HCT116 (cell line): ENCODE data around the gene AK2.

Source experiments
- CTCF ChIP-seq, 3 experiments: fragments of 200-600 bp in 1 of 3; sonication (generic) in 1 of 3; IDR thresholded peaks in 2 of 3; conservative IDR thresholded peaks in 1 of 3; 2 replicates each; pipeline ENCODE4 v1.5.1; 2012 to 2017; ENCODE audit warnings: low read depth in 2 of 3, low read length in 2 of 3, antibody characterized with exemption in 1 of 3, borderline replicate concordance in 1 of 3, control low read depth in 1 of 3, mild to moderate bottlenecking in 1 of 3, mixed read lengths in 1 of 3, mixed run types in 1 of 3, moderate library complexity in 1 of 3; ENCODE audit not compliant: insufficient read depth in 1 of 3
- EGR1 ChIP-seq: IDR thresholded peaks from 2 replicates; pipeline ENCODE4 v1.6.1; 2012; ENCODE audit warnings: low read depth
- EZH2 ChIP-seq: fragments of 200-600 bp; sonication (generic); IDR thresholded peaks from 2 replicates; pipeline ENCODE4 v1.6.1; 2017; ENCODE audit warnings: antibody characterized with exemption, mixed run types
- MAX ChIP-seq: IDR thresholded peaks from 2 replicates; pipeline ENCODE4 v1.6.1; 2012
- POLR2A ChIP-seq: IDR thresholded peaks from 2 replicates; pipeline ENCODE4 v1.7.0; 2011; ENCODE audit warnings: borderline replicate concordance; ENCODE audit not compliant: insufficient read depth, insufficient read length; ENCODE audit errors: extremely low read depth
- POLR2AphosphoS5 ChIP-seq: IDR thresholded peaks from 2 replicates; pipeline ENCODE4 v1.6.1; 2011; ENCODE audit warnings: mild to moderate bottlenecking, low read depth, low read length, moderate library complexity
- RAD21 ChIP-seq: IDR thresholded peaks from 2 replicates; pipeline ENCODE4 v1.6.1; 2012; ENCODE audit warnings: low read depth, mild to moderate bottlenecking
- SP1 ChIP-seq: IDR thresholded peaks from 2 replicates; pipeline ENCODE4 v1.6.1; 2012; ENCODE audit warnings: low read depth
- ZNF274 ChIP-seq: fragments of 200-500 bp; sonication (Bioruptor generic); IDR thresholded peaks from 2 replicates; pipeline ENCODE4 v1.6.1; 2014; ENCODE audit warnings: mild to moderate bottlenecking, low read depth, low read length, inconsistent platforms

- no peak for TF ChIP-seq RAD21
- TF ChIP-seq CTCF (IDR thresholded peaks at IDR 0.05 in 2 of 3, conservative IDR thresholded peaks at IDR 0.05 in 1 of 3; ENCODE audit: borderline replicate concordance in 1 of 3, insufficient read depth in 1 of 3, low read depth in 2 of 3, low read length in 2 of 3), result no peak
- no peak for TF ChIP-seq EZH2
- no peak for TF ChIP-seq POLR2AphosphoS5
- TF ChIP-seq SP1, result no peak
- no peak for TF ChIP-seq POLR2A
- no peak for TF ChIP-seq ZNF274
- no peak for TF ChIP-seq MAX
- no peak for TF ChIP-seq EGR1
Observed at GRCh38 chr1:32960342-32960741, 76.3 kb downstream of the AK2 start.
